SK-N-DZ (cell line): ENCODE measurements around the gene PHKA2.
"Not testable (repeated sequence)": the region's sequence is repeated elsewhere in the genome, so short reads cannot be mapped to it uniquely, and the experiment has no call there.

ENCODE experiments used
- DNase-seq: peaks from one replicate; pipeline ENCODE4 v3.0.0-alpha.2; 2015; ENCODE audit warnings: low spot score
- small RNA-seq, 2 experiments: library from RNA; depleted of rRNA; stranded (forward); fragments of <200 nt; gene quantifications; one replicate each; pipeline ENCODE3, GENCODE V24; 2014

Gene PHKA2

DNA sequence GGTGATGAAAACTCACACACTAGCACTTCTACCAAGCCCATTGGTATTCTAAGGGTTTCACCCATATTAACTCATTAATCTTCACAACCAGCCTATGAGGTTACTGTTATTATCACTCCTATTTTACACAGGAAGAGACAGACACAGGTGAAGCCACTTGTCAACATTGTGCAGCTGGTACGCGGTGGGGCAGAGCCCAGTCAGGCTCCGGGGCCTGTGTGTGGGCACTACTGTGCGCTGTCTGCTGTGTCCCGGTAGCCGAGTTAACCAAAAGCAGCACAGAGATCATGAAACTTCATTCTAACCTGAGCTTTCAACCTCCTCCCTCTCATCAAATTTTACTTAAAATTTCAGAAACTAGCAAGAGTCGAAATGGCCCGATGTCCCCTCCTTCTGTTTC, 111.3 kb downstream of the PHKA2 start:
- no peak for DNase-seq

DNA sequence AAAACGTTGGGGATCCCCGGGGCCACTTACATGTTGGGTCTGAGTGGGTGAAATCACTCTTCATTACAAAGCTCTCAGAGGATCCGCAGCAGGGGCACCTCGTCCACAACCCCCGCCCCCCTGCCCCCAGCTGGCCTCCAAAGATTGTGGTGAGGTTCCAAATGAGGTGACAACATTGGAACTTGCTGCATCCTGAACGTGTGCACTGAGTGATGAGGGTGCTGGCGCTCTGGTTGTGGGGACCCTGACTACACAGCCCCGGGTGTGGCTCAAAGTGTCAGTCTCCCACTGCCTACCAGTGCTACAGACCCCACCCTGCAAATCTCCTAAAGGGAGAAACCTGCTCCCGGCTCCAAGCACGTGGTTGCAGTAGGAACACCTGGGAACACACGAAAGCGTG, 111.9 kb downstream of the PHKA2 start:
- DNase-seq = no peak

DNA sequence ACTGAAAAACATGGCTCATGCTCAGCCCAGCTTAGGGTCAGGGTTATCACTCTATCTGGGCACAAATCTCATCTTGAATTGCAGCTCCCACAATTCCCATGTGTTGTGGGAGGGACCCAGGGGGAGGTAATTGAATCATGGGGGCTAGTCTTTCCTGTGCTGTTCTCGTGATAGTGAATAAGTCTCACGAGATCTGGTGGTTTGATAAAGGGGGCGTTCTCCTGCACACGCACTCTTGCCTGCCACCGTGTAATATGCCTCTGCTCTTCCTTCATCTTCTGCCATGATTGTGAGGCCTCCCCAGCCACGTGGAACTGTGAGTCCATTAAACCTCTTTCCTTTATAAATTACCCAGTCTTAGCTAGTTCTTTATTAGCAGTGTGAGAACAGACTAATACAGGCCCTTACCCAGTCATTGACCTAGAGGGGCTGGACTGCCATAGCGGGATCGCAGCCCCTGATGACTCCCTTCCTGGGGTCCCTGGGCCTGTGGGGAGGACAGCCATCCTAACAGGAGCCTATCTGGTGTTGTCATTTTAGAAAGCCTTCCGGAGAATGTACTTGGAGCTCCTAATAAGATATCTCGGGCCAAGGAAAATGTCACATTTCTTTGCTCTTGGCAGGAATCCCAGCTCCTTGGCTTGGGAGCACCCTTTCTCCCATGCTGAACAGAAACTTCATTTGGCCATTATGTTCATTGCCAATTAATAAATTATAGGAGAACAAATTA, 112.6 kb downstream of the PHKA2 start:
- DNase-seq = peak; percentile 74

DNA sequence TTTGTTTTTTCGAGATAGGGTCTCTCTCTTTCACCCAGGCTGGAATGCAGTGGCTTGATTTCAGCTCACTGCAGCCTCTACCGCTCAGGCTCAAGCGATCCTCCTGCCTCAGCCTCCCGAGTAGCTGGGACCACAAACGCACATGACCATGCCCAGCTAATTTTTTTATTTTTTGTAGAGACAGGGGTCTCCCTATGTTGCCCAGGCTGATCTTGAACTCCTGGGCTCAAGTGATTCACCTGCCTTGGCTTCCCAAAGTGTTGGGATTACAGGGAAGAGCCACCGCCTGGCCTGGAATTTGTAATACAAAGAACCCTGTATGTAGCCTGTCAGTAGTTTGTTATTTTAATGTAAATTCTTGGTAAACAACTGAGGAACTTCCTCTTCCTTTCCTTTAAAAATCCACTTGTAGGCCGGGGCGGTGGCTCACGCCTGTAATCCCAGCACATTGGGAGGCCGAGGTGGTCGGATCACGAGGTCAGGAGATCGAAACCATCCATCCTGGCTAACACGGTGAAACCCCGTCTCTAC, 119.5 kb downstream of the PHKA2 start:
- DNase-seq = no peak

DNA sequence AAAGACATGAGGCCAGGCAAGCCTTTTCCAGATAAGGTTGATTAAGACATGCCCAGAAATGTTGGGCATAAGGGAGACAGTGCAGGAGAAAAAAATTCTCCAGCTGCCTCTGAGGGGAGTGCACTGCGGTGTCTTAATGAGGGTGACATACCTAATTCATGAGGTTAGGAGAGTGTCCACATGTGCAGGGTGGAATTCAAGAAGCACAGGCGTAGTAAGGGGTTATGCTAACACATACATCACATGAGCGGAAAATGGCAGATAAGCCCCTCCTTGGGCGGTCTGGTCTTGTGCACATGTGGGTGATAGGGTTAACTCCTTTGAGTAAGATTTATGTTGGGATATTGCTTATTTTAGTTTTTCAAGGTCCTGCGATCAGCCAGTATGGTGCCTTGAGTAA, 122.4 kb downstream of the PHKA2 start:
- DNase-seq = no peak

DNA sequence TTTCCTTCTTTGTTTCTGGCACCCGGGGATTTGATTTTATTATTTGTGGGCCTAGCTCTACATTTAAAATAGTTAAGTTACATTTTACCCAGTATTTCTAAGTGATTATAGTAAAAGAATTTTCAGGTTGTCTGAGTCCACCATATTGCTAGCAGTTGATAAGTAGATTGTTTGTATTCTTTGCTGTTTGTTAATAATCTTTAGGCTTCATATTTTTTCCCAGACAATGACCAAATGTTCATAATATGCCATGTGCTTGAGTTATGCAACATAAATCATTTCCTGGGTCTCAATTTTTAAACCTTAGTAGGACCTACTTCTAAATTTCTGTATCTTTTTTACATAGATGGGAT, 127.3 kb downstream of the PHKA2 start:
- DNase-seq = no peak

DNA sequence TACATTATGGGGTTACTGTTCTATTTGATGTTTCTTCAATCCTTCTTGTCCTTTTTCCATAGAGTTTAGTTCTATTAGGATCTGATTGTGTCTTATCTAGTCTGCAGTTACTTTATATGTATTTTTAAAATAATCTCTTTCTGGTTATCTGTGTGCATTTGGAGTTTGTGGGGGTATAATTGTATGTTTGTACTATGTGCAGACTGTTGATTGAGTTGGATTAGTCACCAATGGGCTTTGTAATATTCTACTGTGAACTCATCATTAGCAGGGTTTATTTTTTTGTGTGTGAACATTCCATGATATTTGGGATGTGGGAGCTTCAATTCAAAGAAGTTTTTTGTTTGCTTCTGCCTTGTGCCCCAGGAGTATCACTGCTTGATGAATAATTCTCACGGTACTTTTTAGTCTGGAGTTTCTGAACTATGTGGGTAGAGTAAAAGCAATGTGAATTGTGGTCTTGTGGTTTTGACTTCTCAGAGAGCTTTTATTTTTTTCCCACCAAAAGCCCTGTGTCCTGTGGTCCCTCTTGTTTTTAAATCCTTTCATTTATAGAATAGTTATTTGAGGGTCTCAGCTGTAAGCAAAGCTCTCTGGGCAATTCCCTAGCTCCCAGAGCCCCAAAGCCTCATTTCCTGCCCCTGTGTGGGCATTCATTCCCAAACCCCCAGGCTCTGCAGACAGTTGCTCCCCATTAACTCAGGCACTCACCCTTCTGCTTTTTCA, 127.8 kb downstream of the PHKA2 start:
- no peak for DNase-seq

DNA sequence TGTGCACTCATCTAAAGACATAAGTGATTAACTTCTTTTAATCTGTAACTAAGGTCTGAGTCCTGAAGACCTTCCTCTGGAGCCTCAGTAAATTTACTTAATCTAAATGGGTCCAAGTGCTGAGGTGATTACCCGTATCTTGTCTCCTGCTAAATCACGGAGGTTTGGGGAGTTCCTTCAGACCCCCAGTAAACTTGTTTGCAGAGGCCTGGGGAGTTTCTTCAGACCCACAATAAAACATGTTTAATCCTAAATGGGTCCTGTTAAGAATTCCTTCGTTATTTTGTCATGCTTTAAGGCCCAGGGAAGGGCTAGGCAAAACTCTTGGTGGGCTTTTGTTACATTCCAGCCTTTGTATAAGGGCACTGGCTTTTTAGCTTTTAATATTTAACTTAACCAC, 136.0 kb downstream of the PHKA2 start:
- DNase-seq = not testable (repeated sequence)

Small RNAs within 50 kb of the gene (small RNA-seq; reads per million reads assigned to genes)
- gene RN7SL48P = 0 reads per million in 2 experiments
